Posterior cingulate gyrus (tissue), 11 donors: Measurements from ENCODE around the gene GRIK4.
"Not testable (repeated sequence)": the region's sequence is repeated elsewhere in the genome, so short reads cannot be mapped to it uniquely, and the experiment has no call there.

ENCODE experiments used
- DNase-seq, 10 donors: peaks; one replicate each; pipeline versions ENCODE4 v3.0.0 to v3.0.0-alpha.2; 2020 to 2021; ENCODE audit warnings: mixed read lengths in 3 of 10
- intact Hi-C: fragments of 100-400 bp; cut with DNase I; formaldehyde crosslinking; loops from one replicate; pipeline ENCODE4 v1.15.1; 2023

Gene GRIK4

DNA sequence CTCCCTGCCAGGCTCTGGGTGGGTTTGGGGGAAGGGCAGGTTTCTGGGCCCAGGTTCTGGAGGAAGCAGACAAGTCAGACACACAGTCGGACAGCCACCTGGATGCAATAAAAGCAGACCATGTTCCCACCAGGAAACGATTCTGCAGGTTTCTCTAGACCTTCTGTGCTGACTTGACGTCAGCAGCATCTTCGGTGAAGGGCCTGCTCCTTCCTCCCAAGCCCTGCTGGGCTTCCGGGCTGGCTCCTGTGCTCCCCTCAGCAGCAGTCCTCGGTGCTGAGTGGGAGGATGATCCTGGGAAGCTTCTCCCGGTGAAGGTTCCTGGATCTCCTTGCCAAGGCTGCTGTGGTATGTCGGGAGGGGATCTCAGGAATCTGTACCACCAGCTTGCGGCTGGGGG lies 240.0 kb downstream of the GRIK4 start:
- DNase-seq = peak in 3 of 10 donors; percentile 17 to 88 (median 76)
- intact Hi-C loops = no loop called here

DNA sequence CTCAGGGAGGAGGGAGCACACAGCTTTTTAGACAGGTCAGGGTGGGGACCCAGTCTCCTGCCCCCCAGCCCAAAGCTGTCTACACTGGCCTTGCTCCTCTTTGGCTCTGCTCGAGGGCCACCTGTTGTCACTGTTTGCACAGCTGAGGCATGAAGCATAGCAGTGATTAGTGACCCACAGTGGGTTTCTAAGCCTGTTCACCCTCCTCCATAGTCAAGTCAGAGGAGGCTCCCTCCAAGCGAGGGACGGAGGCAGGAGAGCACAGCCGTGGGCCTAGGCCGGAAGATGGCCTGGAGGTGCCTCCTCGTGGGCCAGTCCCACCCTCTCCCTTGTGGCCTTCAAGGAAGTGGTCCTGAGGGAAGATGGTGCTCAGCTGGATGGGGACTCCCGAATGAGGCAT lies 241.1 kb downstream of the GRIK4 start:
- DNase-seq = no peak
- intact Hi-C loops = no loop called here

DNA sequence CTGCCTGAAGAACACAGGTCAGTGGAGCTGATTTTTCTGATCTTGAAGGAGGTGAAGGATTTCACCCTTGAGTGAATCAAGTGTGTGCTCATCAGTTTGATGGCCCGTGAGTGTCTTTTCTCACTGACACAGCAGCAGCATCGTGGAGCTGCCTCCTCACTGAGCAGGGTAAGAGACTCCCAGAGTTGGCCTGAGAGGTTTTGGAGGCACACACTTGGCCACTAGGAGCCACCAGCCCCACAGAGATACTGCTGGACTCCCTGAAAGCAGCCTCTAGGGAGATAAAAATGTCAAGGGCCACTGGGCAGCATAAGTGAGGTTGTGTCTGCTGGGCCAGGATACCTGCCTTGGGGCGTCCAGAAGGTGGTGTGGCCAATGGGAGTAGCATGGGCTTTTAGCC lies 245.4 kb downstream of the GRIK4 start:
- DNase-seq = no peak
- intact Hi-C loops = no loop called here

GRCh38 chr11:120759046-120759445 lies 247.5 kb downstream of the GRIK4 start:
- intact Hi-C loops = no loop called here
- DNase-seq = no peak

DNA sequence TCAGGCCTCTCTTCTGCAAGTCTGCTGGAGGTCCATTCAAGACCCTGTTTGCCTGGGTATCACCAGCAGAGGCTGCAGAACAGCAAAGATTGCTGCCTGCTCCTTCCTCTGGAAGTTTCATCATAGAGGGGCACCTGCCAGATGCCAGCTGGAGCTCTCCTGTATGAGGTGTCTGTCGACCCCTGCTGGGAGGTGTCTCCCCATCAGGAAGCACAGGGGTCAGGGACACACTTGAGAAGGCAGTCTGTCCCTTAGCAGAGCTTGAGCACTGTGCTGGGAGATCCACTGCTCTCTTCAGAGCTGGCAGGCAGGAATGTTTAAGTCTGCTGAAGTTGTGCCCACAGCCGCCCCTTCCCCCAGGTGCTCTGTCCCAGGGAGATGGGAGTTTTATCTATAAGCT lies 254.2 kb downstream of the GRIK4 start:
- DNase-seq, intact Hi-C loops: not testable (repeated sequence)

DNA sequence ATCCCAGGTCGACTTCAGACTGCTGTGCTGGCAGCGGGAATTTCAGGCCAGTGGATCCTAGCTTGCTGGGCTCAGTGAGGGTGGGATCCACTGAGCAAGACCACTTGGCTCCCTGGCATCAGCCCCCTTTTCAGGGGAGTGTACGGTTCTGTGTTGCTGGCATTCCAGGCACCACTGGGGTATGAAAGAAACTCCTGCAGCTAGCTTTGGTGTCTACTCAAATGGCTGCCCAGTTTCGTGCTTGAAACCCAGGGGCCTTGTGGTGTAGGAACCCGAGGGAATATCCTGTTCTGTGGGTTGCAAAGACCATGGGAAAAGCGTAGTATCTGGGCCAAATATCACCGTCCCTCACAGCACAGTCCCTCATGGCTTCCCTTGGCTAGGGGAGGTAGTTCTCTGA lies 254.8 kb downstream of the GRIK4 start:
- no peak for DNase-seq
- intact Hi-C loops = no loop called here

DNA sequence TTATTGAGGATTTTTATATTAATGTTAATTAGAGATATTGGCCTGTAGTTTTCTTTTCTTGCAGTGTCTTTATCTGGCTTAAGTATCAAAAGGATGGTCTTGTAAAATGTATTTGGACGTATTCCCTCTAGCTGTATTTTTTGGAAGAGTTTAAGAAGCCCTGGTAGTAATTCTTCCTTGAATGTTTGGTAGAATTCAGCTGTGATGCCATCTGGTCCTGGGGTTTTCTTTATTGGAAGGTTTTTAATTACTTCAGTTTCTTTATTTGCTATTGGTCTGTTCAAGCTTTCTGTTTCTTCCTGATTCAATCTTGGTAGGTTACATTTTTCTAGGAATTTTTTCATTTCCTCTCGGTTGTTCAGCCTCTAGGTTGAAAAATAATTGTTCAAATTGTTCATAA lies 257.4 kb downstream of the GRIK4 start:
- no peak for DNase-seq

DNA sequence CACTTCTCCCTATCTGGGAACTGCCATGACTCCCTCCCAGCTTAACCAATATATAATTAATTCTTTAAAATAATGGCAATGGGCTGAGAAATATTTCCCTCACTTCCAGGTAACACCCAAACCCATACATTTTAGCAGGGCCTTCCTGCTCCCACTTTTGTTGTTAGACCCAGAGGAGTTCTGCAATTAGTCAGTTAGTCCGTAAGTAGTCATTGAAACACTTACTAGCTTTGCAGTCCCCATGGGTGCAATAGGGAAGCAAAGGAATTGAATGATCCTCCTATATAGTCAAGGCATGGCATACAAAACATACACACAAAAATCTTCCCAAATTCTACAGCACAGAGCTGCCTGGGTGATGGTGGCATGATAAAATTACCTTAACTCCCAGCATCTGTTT lies 258.4 kb downstream of the GRIK4 start:
- no peak for DNase-seq
- intact Hi-C loops = no loop called here

More for the DNA sequence above, 257.4 kb downstream of the GRIK4 start:
- intact Hi-C loops = no loop called here

GRCh38 chr11:120771551-120772060 lies 260.1 kb downstream of the GRIK4 start:
- DNase-seq = no peak
- intact Hi-C loops = no loop called here

- no peak for DNase-seq
- intact Hi-C loops = no loop called here
Observed at GRCh38 chr11:120773501-120774031, 262.0 kb downstream of the GRIK4 start.

GRCh38 chr11:120774591-120775386 lies 263.2 kb downstream of the GRIK4 start:
- DNase-seq = no peak
- intact Hi-C loops = no loop called here

GRCh38 chr11:120775986-120776951 lies 264.7 kb downstream of the GRIK4 start:
- no peak for DNase-seq
- intact Hi-C loops = no loop called here

DNA sequence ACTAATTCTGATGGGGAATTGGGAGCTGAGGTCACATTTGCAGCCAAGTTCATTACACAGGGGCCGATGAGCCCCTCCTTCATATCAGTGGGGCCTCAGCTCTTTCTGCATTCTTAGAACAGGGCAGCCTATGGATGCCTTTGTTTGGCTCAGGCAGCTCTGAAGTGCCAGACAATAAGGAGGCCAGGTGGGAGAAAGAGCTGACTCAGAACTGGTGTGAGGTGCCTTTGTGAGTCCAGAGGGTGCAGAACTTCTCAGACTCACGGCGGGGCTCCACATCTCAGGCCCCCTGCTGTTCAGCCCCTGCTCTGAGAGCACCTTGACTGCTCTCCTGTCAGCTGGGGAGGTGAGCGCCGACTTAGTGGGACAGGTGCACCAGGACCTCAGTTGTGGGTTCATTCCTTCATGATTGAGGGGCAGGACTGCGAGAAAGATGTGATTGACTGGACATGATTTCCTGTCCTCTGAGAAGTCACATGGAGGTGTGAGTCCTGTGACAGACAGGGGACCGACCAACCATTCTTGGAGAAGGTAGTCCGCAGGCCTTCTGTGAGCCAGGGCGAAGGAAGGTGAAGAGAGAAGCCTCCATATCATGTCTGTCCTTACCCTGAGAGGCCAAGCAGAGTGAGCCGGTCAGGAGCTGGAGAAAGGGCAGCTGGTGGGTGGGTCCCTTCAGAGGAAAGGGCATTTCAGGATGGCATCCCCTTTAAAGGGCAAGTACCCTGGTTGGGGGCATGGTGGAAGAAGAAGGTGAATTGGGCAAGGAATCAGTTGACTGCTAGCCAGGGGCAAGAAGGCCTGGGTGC lies 267.3 kb downstream of the GRIK4 start:
- intact Hi-C loops = no loop called here
- DNase-seq = no peak

GRCh38 chr11:120780239-120780638 lies 268.7 kb downstream of the GRIK4 start:
- intact Hi-C loops = no loop called here
- DNase-seq = no peak

GRCh38 chr11:120781486-120782120 lies 270.1 kb downstream of the GRIK4 start:
- DNase-seq = no peak
- intact Hi-C loops = no loop called here

- intact Hi-C loops = no loop called here
- no peak for DNase-seq
Observed at GRCh38 chr11:120784566-120785251, 273.2 kb downstream of the GRIK4 start.

- intact Hi-C loops = no loop called here
- no peak for DNase-seq
Observed at GRCh38 chr11:120785576-120785975, 274.0 kb downstream of the GRIK4 start.

DNA sequence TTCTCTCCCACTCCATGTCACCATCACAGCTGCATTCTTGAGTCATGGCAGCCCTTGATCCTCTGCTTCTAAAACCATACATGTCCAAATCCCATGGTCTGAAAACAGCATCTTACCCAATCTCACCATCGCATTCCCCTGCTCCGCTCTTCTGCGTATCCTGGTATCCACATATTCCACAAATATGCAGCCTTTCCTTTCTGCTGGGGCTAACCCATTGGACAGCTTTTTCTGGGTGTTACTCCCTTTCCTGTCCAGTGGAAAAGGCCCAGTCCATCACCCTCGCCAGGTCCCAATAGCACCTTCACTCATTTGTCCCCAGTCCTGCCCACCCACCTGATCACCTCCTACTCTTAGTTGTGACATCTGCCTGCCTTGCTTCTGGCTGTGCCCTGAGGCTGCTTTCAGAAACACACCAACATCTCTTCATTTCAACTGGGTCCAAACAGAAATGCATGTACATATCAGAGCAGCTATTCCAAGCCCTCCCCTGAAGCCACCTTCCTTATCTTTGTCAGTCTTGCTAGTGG lies 274.7 kb downstream of the GRIK4 start:
- DNase-seq = no peak
- intact Hi-C loops = no loop called here

DNA sequence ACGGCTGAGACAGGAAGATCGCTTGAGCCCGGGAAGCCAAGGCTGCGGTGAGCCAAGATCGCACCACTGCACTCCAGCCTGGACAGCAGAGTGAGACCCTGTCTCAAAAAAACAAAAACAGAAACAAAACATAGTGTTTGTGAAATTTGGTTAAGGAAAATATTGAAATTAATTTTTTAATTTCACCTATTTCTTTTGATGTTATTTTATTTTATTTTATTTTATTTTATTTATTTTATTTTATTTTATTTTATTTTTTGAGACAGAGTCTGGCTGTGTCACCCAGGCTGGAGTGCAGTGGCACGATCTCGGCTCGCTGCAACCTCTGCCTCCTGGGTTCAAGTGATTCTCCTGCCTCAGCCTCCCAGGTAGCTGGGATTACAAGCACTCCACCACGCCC lies 275.7 kb downstream of the GRIK4 start:
- intact Hi-C loops, DNase-seq: not testable (repeated sequence)
